ENCODE measurements around the gene PCNX2. TPM values are rescaled to one million over a fixed set of nuclear protein-coding genes. Genes with fewer than 3 reads are reported as not detected.
"Not testable (repeated sequence)": the region's sequence is repeated elsewhere in the genome, so short reads cannot be mapped to it uniquely, and the experiment has no call there.

The PCNX2 gene
- total RNA-seq, 1 donor from 2014 or later, result 49.8 TPM

GRCh38 chr1:233010146-233010545 lies 285.4 kb downstream of the PCNX2 start:
- DNase-seq (ENCODE audit: low spot score), result no peak

GRCh38 chr1:233006541-233006973 lies 289.0 kb downstream of the PCNX2 start:
- DNase-seq (ENCODE audit: low spot score), result no peak

- DNase-seq (ENCODE audit: low spot score), result no peak
Measured at GRCh38 chr1:233006108-233006507, 289.4 kb downstream of the PCNX2 start.

- DNase-seq (ENCODE audit: low spot score), result no peak
Measured at GRCh38 chr1:233005703-233006102, 289.8 kb downstream of the PCNX2 start.

- no peak for DNase-seq (ENCODE audit: low spot score)
Measured at GRCh38 chr1:233005156-233005555, 290.4 kb downstream of the PCNX2 start.

- no peak for DNase-seq (ENCODE audit: low spot score)
Measured at GRCh38 chr1:233004451-233004850, 291.1 kb downstream of the PCNX2 start.

GRCh38 chr1:233003638-233004037 lies 291.9 kb downstream of the PCNX2 start:
- DNase-seq (ENCODE audit: low spot score), result not testable (repeated sequence)

- DNase-seq (ENCODE audit: low spot score), result no peak
Measured at GRCh38 chr1:232999956-233000625, 295.4 kb downstream of the PCNX2 start.

GRCh38 chr1:232998646-232999045 lies 296.9 kb downstream of the PCNX2 start:
- no peak for DNase-seq (ENCODE audit: low spot score)

- DNase-seq (ENCODE audit: low spot score), result no peak
Measured at GRCh38 chr1:232998138-232998537, 297.4 kb downstream of the PCNX2 start.

GRCh38 chr1:232996143-232996542 lies 299.4 kb downstream of the PCNX2 start:
- no peak for DNase-seq (ENCODE audit: low spot score)

GRCh38 chr1:232995189-232995588 lies 300.3 kb downstream of the PCNX2 start:
- no peak for DNase-seq (ENCODE audit: low spot score)

- DNase-seq (ENCODE audit: low spot score), result no peak
Measured at GRCh38 chr1:232993555-232993954, 302.0 kb downstream of the PCNX2 start.

GRCh38 chr1:232992227-232992626 lies 303.3 kb downstream of the PCNX2 start:
- no peak for DNase-seq (ENCODE audit: low spot score)

GRCh38 chr1:232991238-232991637 lies 304.3 kb downstream of the PCNX2 start:
- no peak for DNase-seq (ENCODE audit: low spot score)

- no peak for DNase-seq (ENCODE audit: low spot score)
Measured at GRCh38 chr1:232990176-232991128, 305.1 kb downstream of the PCNX2 start.

GRCh38 chr1:232988572-232989040 lies 306.9 kb downstream of the PCNX2 start:
- no peak for DNase-seq (ENCODE audit: low spot score)

GRCh38 chr1:232987774-232988140 lies 307.8 kb downstream of the PCNX2 start:
- DNase-seq (ENCODE audit: low spot score), result no peak

- no peak for DNase-seq (ENCODE audit: low spot score)
Measured at GRCh38 chr1:232987046-232987773, 308.3 kb downstream of the PCNX2 start.

- DNase-seq (ENCODE audit: low spot score), result no peak
Measured at GRCh38 chr1:232986527-232986922, 309.0 kb downstream of the PCNX2 start.

GRCh38 chr1:232985882-232986526 lies 309.5 kb downstream of the PCNX2 start:
- no peak for DNase-seq (ENCODE audit: low spot score)
